ENCODE results near the gene KCNJ15. TPM values are rescaled to one million over a fixed set of nuclear protein-coding genes. Genes with fewer than 3 reads are reported as not detected.

KCNJ15 gene
- total RNA-seq, 1 donor from 2014 or later, result 0.51 TPM

GRCh38 chr21:38327984-38328383 is 71.2 kb downstream of the KCNJ15 start:
- H3K9me3 Mint-ChIP-seq (ENCODE audit: unreplicated experiment), result peaks cover 4% of the 10 kb centered on the region
- H3K27ac Mint-ChIP-seq (ENCODE audit: unreplicated experiment), result no peak overlapping the region
- peaks cover 16% of the 10 kb centered on the region for H3K4me1 Mint-ChIP-seq (ENCODE audit: unreplicated experiment)
- no peak for TF ChIP-seq CTCF (IDR thresholded peaks at IDR 0.05)
- H3K36me3 Mint-ChIP-seq (ENCODE audit: unreplicated experiment), result no peaks in the 10 kb centered on the region
- DNase-seq (ENCODE audit: extremely low spot score, unreplicated experiment), result no peak
- H3K4me3 Mint-ChIP-seq (ENCODE audit: unreplicated experiment), result no peak overlapping the region
- no peaks in the 10 kb centered on the region for H3K27me3 Mint-ChIP-seq (ENCODE audit: unreplicated experiment)

- no peaks in the 10 kb centered on the region for H3K36me3 Mint-ChIP-seq (ENCODE audit: unreplicated experiment)
- H3K9me3 Mint-ChIP-seq (ENCODE audit: unreplicated experiment), result peaks cover 4% of the 10 kb centered on the region
- no peak for DNase-seq (ENCODE audit: extremely low spot score, unreplicated experiment)
- no peak for TF ChIP-seq CTCF (IDR thresholded peaks at IDR 0.05)
- H3K27ac Mint-ChIP-seq (ENCODE audit: unreplicated experiment), result no peak overlapping the region
- H3K27me3 Mint-ChIP-seq (ENCODE audit: unreplicated experiment), result no peaks in the 10 kb centered on the region
- H3K4me3 Mint-ChIP-seq (ENCODE audit: unreplicated experiment), result no peak overlapping the region
- peaks cover 11% of the 10 kb centered on the region for H3K4me1 Mint-ChIP-seq (ENCODE audit: unreplicated experiment)
Measured at GRCh38 chr21:38329162-38329561, 72.4 kb downstream of the KCNJ15 start.

GRCh38 chr21:38330666-38331065 is 73.9 kb downstream of the KCNJ15 start:
- Mint-ChIP-seq H3K4me3 (ENCODE audit: unreplicated experiment) (no peak overlapping the region), H3K9me3 (ENCODE audit: unreplicated experiment) (peaks cover 6% of the 10 kb centered on the region), H3K27me3 (ENCODE audit: unreplicated experiment) (no peaks in the 10 kb centered on the region), H3K36me3 (ENCODE audit: unreplicated experiment) (no peaks in the 10 kb centered on the region), H3K27ac (ENCODE audit: unreplicated experiment) (no peak overlapping the region), H3K4me1 (ENCODE audit: unreplicated experiment) (peaks cover 19% of the 10 kb centered on the region)
- no peak for DNase-seq (ENCODE audit: extremely low spot score, unreplicated experiment)
- TF ChIP-seq CTCF (IDR thresholded peaks at IDR 0.05), result no peak

GRCh38 chr21:38333301-38334272 is 76.8 kb downstream of the KCNJ15 start:
- peaks cover 12% of the 10 kb centered on the region for H3K4me1 Mint-ChIP-seq (ENCODE audit: unreplicated experiment)
- DNase-seq (ENCODE audit: extremely low spot score, unreplicated experiment), result no peak

More at GRCh38 chr21:38333301-38334272, 76.8 kb downstream of the KCNJ15 start:
- Mint-ChIP-seq H3K27me3 (ENCODE audit: unreplicated experiment) (no peaks in the 10 kb centered on the region), H3K36me3 (ENCODE audit: unreplicated experiment) (no peaks in the 10 kb centered on the region), H3K9me3 (ENCODE audit: unreplicated experiment) (peaks cover 7% of the 10 kb centered on the region), H3K4me3 (ENCODE audit: unreplicated experiment) (no peak overlapping the region), H3K27ac (ENCODE audit: unreplicated experiment) (no peak overlapping the region)
- TF ChIP-seq CTCF (IDR thresholded peaks at IDR 0.05), result peak; percentile 39

All from osteocyte (in vitro differentiated cells).